WTC11 (cell line): ENCODE measurements around the gene IL20RA. TPM values are rescaled to one million over a fixed set of nuclear protein-coding genes. Genes with fewer than 3 reads are reported as not detected.

Experiments
- ATAC-seq: fragments of 200-7000 bp; cut with Tn5 transposase; 2 replicates; pipeline ENCODE4 v1.10.0; 2021; ENCODE audit warnings: mild to moderate bottlenecking, moderate library complexity
- CTCF ChIA-PET: fragments of 300-600 bp; sonication (Branson Sonifier 250); formaldehyde crosslinking; loops from one replicate; lab custom pipeline; 2021; ENCODE audit warnings: antibody characterized with exemption; lab: Charles Lee
- POLR2A ChIA-PET: fragments of 350-600 bp; sonication (Branson Sonifier 250); formaldehyde crosslinking; loops from one replicate; lab custom pipeline; 2021; ENCODE audit warnings: antibody characterized with exemption; lab: Charles Lee
- DNase-seq: peaks from one replicate; pipeline ENCODE4 v3.0.0; 2021; ENCODE audit warnings: low spot score
- H3K27ac Mint-ChIP-seq: 2 replicates; pipeline ENCODE4 v1.8.0; 2021; ENCODE audit warnings: mixed read lengths
- H3K27me3 Mint-ChIP-seq: 2 replicates; pipeline ENCODE4 v1.8.0; 2021; ENCODE audit warnings: low read depth, mild to moderate bottlenecking, moderate library complexity, mixed read lengths
- H3K36me3 Mint-ChIP-seq: 2 replicates; pipeline ENCODE4 v1.8.0; 2021; ENCODE audit warnings: mixed read lengths
- H3K4me1 Mint-ChIP-seq: 2 replicates; pipeline ENCODE4 v1.8.0; 2022; ENCODE audit warnings: mixed read lengths
- H3K4me3 Mint-ChIP-seq: 2 replicates; pipeline ENCODE4 v1.8.0; 2021; ENCODE audit warnings: mild to moderate bottlenecking, moderate library complexity, mixed read lengths
- H3K9me3 Mint-ChIP-seq: 2 replicates; pipeline ENCODE4 v1.8.0; 2021; ENCODE audit warnings: mixed read lengths
- GTF2I ChIP-seq: fragments of 250-450 bp; sonication (Bioruptor Pico); conservative IDR thresholded peaks from 2 replicates; pipeline ENCODE4 v1.4.0; 2021; ENCODE audit warnings: mild to moderate bottlenecking
- IRF2 ChIP-seq: sonication (generic); formaldehyde crosslinking; IDR thresholded peaks from 2 replicates; pipeline ENCODE4 v1.8.0; 2022; ENCODE audit warnings: low read depth, missing genetic modification reagents, borderline replicate concordance
- JAZF1 ChIP-seq: fragments of 250-450 bp; sonication (Bioruptor Pico); IDR thresholded peaks from 2 replicates; pipeline ENCODE4 v1.9.0; 2021; ENCODE audit warnings: moderate library complexity, mild to moderate bottlenecking, inconsistent platforms
- KAT7 ChIP-seq: sonication (generic); formaldehyde crosslinking; IDR thresholded peaks from 2 replicates; pipeline ENCODE4 v1.8.1; 2023; ENCODE audit warnings: missing genetic modification reagents, mild to moderate bottlenecking, borderline replicate concordance
- NR1H2 ChIP-seq: sonication (generic); formaldehyde crosslinking; IDR thresholded peaks from 2 replicates; pipeline ENCODE4 v1.9.0; 2021; ENCODE audit warnings: mild to moderate bottlenecking, moderate library complexity, missing genetic modification reagents
- NR2C2 ChIP-seq: sonication (generic); formaldehyde crosslinking; IDR thresholded peaks from 2 replicates; pipeline ENCODE4 v1.8.0; 2022; ENCODE audit warnings: mild to moderate bottlenecking, missing genetic modification reagents
- SOX15 ChIP-seq: fragments of 250-450 bp; sonication (Bioruptor Pico); IDR thresholded peaks from 2 replicates; pipeline ENCODE4 v1.9.0; 2021; ENCODE audit warnings: mild to moderate bottlenecking
- ZBTB21 ChIP-seq: sonication (generic); formaldehyde crosslinking; IDR thresholded peaks from 2 replicates; pipeline ENCODE4 v1.8.1; 2023; ENCODE audit warnings: mild to moderate bottlenecking, missing genetic modification reagents, borderline replicate concordance
- ZNF138 ChIP-seq: sonication (generic); formaldehyde crosslinking; conservative IDR thresholded peaks from 2 replicates; pipeline ENCODE4 v1.8.1; 2022; ENCODE audit warnings: mild to moderate bottlenecking, moderate library complexity, missing genetic modification reagents
- total RNA-seq: library from RNA; stranded (reverse); gene quantifications from 3 replicates; pipeline ENCODE4 v1.2.3, GENCODE V29; 2021
- TF ChIP-seq, protein P1 (sequence below): fragments of 250-450 bp; sonication (Bioruptor Pico); conservative IDR thresholded peaks from 2 replicates; pipeline ENCODE4 v1.9.0; 2021; ENCODE audit warnings: mild to moderate bottlenecking
- TF ChIP-seq, protein P2 (sequence below): sonication (generic); formaldehyde crosslinking; IDR thresholded peaks from 2 replicates; pipeline ENCODE4 v1.8.0; 2022; ENCODE audit warnings: missing genetic modification reagents
- TF ChIP-seq, protein P3 (sequence below): sonication (generic); formaldehyde crosslinking; IDR thresholded peaks from 2 replicates; pipeline ENCODE4 v1.8.0; 2022; ENCODE audit warnings: mild to moderate bottlenecking, missing genetic modification reagents
- TF ChIP-seq, protein P4 (sequence below): sonication (generic); formaldehyde crosslinking; IDR thresholded peaks from 2 replicates; pipeline ENCODE4 v1.8.0; 2023; ENCODE audit warnings: missing genetic modification reagents
- TF ChIP-seq, protein P5 (sequence below): fragments of 250-450 bp; sonication (Bioruptor Pico); IDR thresholded peaks from 2 replicates; pipeline ENCODE4 v1.8.0; 2021; ENCODE audit warnings: mild to moderate bottlenecking
- TF ChIP-seq, protein P6 (sequence below): sonication (generic); formaldehyde crosslinking; IDR thresholded peaks from 2 replicates; pipeline ENCODE4 v1.8.1; 2022; ENCODE audit warnings: mild to moderate bottlenecking, missing genetic modification reagents, moderate library complexity, borderline replicate concordance
- TF ChIP-seq, protein P7 (sequence below): fragments of 250-450 bp; sonication (Bioruptor Pico); IDR thresholded peaks from 2 replicates; pipeline ENCODE4 v2.1.2; 2022; ENCODE audit warnings: mild to moderate bottlenecking, moderate library complexity

IL20RA gene
- total RNA-seq, 1 experiment from 2014 or later, result 1.3 TPM

DNA sequence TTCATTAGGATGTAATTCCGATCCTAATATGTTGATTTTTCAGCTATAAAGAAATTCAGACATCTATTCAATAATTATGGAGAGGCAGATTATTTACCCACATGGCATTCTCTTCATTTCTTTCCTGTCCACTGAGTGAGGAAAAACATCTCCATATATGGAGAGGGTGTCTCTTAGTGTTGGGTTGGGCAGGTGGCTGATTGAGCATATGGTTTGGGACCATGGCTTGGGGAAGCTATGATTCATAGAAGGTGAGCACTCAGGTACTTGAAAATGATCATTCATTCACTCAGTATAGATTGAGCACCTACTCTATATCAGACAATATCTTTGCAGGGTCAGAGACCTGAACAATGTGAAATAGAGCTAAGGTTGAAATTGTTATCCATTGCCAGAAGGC is 41.3 kb upstream of the IL20RA start (continued):
- TF ChIP-seq, protein P1, sequence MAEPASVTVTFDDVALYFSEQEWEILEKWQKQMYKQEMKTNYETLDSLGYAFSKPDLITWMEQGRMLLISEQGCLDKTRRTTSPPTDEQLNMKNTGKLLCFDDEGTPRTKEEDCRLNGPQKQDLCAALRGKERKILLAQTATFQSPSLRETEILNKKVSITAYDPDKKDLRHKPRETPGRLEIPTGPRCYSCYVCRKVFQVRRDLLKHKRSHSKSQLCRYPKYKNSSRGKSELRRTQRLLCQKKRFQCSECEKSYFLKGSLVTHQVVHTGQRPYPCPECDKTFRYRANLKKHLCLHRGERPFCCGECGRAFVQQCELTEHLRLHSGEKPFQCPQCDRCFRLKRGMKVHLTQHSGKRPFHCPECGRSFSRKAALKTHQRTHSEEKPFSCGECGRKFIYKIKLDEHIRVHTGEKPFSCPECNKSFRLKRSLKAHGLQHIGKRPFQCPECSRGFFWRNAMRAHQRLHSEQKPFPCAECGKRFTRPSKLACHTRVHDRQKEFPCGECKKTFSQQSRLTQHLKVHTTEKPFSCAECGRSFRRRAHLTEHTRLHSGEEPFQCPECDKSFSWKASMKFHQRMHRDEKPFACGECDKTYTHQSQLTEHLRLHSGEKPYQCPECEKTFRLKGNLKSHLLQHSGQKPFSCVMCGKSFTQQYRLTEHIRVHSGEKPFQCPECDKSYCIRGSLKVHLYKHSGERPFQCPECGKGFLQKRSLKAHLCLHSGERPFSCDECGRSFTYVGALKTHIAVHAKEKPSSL, result no peak

DNA sequence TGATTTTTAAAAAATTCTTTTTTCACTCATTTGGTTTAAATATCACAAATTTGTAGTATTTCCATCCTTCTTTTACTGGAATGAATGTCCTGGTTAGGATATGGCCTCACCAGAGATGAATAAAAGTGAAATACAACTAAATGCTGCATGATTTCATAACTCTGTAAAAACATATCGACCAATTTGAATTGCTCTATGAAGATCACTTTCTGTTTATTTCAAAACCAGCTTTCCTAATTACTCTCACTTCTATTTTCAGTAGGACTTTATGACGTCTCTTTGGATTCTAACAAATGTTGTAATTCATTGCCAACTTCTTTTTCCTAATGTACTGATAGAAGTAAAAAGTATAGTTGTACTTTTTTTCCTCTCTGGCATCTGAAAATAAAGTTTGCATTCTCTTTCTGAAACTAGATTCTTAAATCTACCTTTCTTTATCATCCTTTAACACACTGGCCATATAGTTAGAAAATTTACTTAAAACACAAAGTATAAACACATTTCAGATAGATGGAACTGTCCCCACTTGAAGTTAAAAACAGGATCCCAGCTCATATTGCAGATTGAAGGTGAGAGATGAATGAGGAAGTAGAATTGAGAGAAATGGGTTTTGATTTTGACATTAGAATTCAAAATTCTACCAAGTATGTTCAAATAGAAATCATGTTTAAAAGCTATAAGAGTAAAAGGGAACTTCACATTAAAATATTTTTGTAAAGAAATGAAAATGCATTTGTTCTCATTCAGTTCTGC is 40.3 kb upstream of the IL20RA start:
- no peak for DNase-seq
- no peak overlapping the region for H3K4me3 Mint-ChIP-seq
- ChIA-PET CTCF (interaction anchor here (1.1 to 3.7 kb wide), 4 partner anchors 8 to 504 kb away, joined by 3 to 15 read pairs (median 7); no protein-coding TSS in a partner anchor), POLR2A (no interaction called here)
- H3K36me3 Mint-ChIP-seq, result no peaks in the 10 kb centered on the region
- 0 out of 2 replicates have a peak, but pooled peaks cover under 1% of the 10 kb centered on the region for H3K9me3 Mint-ChIP-seq
- ATAC-seq, result no peak
- no peaks in the 10 kb centered on the region for H3K27me3 Mint-ChIP-seq
- no peak overlapping the region for H3K27ac Mint-ChIP-seq
- TF ChIP-seq, protein P2, sequence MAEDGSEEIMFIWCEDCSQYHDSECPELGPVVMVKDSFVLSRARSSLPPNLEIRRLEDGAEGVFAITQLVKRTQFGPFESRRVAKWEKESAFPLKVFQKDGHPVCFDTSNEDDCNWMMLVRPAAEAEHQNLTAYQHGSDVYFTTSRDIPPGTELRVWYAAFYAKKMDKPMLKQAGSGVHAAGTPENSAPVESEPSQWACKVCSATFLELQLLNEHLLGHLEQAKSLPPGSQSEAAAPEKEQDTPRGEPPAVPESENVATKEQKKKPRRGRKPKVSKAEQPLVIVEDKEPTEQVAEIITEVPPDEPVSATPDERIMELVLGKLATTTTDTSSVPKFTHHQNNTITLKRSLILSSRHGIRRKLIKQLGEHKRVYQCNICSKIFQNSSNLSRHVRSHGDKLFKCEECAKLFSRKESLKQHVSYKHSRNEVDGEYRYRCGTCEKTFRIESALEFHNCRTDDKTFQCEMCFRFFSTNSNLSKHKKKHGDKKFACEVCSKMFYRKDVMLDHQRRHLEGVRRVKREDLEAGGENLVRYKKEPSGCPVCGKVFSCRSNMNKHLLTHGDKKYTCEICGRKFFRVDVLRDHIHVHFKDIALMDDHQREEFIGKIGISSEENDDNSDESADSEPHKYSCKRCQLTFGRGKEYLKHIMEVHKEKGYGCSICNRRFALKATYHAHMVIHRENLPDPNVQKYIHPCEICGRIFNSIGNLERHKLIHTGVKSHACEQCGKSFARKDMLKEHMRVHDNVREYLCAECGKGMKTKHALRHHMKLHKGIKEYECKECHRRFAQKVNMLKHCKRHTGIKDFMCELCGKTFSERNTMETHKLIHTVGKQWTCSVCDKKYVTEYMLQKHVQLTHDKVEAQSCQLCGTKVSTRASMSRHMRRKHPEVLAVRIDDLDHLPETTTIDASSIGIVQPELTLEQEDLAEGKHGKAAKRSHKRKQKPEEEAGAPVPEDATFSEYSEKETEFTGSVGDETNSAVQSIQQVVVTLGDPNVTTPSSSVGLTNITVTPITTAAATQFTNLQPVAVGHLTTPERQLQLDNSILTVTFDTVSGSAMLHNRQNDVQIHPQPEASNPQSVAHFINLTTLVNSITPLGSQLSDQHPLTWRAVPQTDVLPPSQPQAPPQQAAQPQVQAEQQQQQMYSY (CRISPR knock-in tag), result no peak
- TF ChIP-seq ZBTB21 (CRISPR knock-in tag) (no peak), ZNF138 (CRISPR knock-in tag) (no peak), GTF2I (CRISPR knock-in tag) (no peak), JAZF1 (CRISPR knock-in tag) (no peak), KAT7 (CRISPR knock-in tag) (no peak), SOX15 (no peak), NR1H2 (CRISPR knock-in tag) (no peak), NR2C2 (CRISPR knock-in tag) (no peak), IRF2 (no peak)
- TF ChIP-seq, protein P3, sequence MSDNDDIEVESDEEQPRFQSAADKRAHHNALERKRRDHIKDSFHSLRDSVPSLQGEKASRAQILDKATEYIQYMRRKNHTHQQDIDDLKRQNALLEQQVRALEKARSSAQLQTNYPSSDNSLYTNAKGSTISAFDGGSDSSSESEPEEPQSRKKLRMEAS, result no peak
- TF ChIP-seq, protein P4, sequence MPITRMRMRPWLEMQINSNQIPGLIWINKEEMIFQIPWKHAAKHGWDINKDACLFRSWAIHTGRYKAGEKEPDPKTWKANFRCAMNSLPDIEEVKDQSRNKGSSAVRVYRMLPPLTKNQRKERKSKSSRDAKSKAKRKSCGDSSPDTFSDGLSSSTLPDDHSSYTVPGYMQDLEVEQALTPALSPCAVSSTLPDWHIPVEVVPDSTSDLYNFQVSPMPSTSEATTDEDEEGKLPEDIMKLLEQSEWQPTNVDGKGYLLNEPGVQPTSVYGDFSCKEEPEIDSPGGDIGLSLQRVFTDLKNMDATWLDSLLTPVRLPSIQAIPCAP (CRISPR knock-in tag), result no peak
- TF ChIP-seq, protein P5, sequence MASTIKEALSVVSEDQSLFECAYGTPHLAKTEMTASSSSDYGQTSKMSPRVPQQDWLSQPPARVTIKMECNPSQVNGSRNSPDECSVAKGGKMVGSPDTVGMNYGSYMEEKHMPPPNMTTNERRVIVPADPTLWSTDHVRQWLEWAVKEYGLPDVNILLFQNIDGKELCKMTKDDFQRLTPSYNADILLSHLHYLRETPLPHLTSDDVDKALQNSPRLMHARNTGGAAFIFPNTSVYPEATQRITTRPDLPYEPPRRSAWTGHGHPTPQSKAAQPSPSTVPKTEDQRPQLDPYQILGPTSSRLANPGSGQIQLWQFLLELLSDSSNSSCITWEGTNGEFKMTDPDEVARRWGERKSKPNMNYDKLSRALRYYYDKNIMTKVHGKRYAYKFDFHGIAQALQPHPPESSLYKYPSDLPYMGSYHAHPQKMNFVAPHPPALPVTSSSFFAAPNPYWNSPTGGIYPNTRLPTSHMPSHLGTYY (CRISPR knock-in tag), result no peak
- TF ChIP-seq, protein P6, sequence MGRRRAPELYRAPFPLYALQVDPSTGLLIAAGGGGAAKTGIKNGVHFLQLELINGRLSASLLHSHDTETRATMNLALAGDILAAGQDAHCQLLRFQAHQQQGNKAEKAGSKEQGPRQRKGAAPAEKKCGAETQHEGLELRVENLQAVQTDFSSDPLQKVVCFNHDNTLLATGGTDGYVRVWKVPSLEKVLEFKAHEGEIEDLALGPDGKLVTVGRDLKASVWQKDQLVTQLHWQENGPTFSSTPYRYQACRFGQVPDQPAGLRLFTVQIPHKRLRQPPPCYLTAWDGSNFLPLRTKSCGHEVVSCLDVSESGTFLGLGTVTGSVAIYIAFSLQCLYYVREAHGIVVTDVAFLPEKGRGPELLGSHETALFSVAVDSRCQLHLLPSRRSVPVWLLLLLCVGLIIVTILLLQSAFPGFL, result no peak
- TF ChIP-seq, protein P7, sequence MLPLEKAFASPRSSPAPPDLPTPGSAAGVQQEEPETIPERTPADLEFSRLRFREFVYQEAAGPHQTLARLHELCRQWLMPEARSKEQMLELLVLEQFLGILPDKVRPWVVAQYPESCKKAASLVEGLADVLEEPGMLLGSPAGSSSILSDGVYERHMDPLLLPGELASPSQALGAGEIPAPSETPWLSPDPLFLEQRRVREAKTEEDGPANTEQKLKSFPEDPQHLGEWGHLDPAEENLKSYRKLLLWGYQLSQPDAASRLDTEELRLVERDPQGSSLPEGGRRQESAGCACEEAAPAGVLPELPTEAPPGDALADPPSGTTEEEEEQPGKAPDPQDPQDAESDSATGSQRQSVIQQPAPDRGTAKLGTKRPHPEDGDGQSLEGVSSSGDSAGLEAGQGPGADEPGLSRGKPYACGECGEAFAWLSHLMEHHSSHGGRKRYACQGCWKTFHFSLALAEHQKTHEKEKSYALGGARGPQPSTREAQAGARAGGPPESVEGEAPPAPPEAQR, result no peak
- TF ChIP-seq, all 79 proteins: peak for 0
- peaks cover 8% of the 10 kb centered on the region; the same call in 1 of the 2 replicates for H3K4me1 Mint-ChIP-seq
